ENCODE data around the gene C11orf98. TPM values are rescaled to one million over a fixed set of nuclear protein-coding genes. Genes with fewer than 3 reads are reported as not detected.

Gene C11orf98
- total and polyA plus RNA-seq, 2 of the 13 experiments (the other 11 are each of a cell fraction or from before 2014, with no cell fraction given): 30.4 to 91.8 TPM

GRCh38 chr11:62671608-62672389 lies 6.8 kb upstream of the C11orf98 start, which contains the start of the genes LBHD1 and UQCC3 (continued):
- peak; percentile 90 for TF ChIP-seq ARNT2 (CRISPR knock-in tag; IDR thresholded peaks at IDR 0.05; ENCODE audit: low read depth)
- 0 out of 2 replicates have a peak, but pooled peaks have one; percentile 36 for TF ChIP-seq ZFP36L1 (CRISPR knock-in tag; IDR thresholded peaks at IDR 0.05)
- TF ChIP-seq ZNF234 (CRISPR knock-in tag; conservative IDR thresholded peaks at IDR 0.05): no peak
- TF ChIP-seq TSC22D2 (CRISPR knock-in tag; IDR thresholded peaks at IDR 0.05; ENCODE audit: borderline replicate concordance): peak; percentile 34; the same call in 1 of the 2 replicates
- TF ChIP-seq ZSCAN5A (CRISPR knock-in tag; IDR thresholded peaks at IDR 0.05; ENCODE audit: borderline replicate concordance): peak; percentile 56; the same call in 1 of the 2 replicates
- peak; percentile 94 for TF ChIP-seq UBTF (CRISPR knock-in tag; IDR thresholded peaks at IDR 0.05)
- no peak for TF ChIP-seq ZNF816 (CRISPR knock-in tag; IDR thresholded peaks at IDR 0.05; ENCODE audit: borderline replicate concordance)
- 0 out of 2 replicates have a peak, but pooled peaks have one; percentile 34 for TF ChIP-seq RFXAP (CRISPR knock-in tag; IDR thresholded peaks at IDR 0.05; ENCODE audit: borderline replicate concordance)
- TF ChIP-seq FOXO1 (CRISPR knock-in tag; IDR thresholded peaks at IDR 0.05): peak; percentile 2; the same call in 1 of the 2 replicates
- TF ChIP-seq MAFF (IDR thresholded peaks at IDR 0.05; ENCODE audit: low read depth, low read length): peak; percentile 39; the same call in 1 of the 2 replicates
- TF ChIP-seq ZNF546 (CRISPR knock-in tag; conservative IDR thresholded peaks at IDR 0.05): no peak
- TF ChIP-seq TBX2 (CRISPR knock-in tag; IDR thresholded peaks at IDR 0.05; ENCODE audit: borderline replicate concordance): peak; percentile 47
- TF ChIP-seq ZNF136 (CRISPR knock-in tag; IDR thresholded peaks at IDR 0.05; ENCODE audit: low read depth): no peak
- no peak for TF ChIP-seq ZSCAN12 (CRISPR knock-in tag; IDR thresholded peaks at IDR 0.05)
- TF ChIP-seq ZNF503 (CRISPR knock-in tag; IDR thresholded peaks at IDR 0.05): no peak
- no peak for TF ChIP-seq MLX (CRISPR knock-in tag; IDR thresholded peaks at IDR 0.05)
- no peak for TF ChIP-seq MIER2 (CRISPR knock-in tag; IDR thresholded peaks at IDR 0.05)
- TF ChIP-seq ZNF446 (CRISPR knock-in tag; IDR thresholded peaks at IDR 0.05): peak; percentile 83; the same call in 1 of the 2 replicates
- TF ChIP-seq ZBTB21 (CRISPR knock-in tag; IDR thresholded peaks at IDR 0.05): no peak
- 0 out of 2 replicates have a peak, but pooled peaks have one; percentile 43 for TF ChIP-seq CSRNP1 (CRISPR knock-in tag; IDR thresholded peaks at IDR 0.05)
- TF ChIP-seq SOX5 (CRISPR knock-in tag; IDR thresholded peaks at IDR 0.05; ENCODE audit: borderline replicate concordance): no peak

Measured in HepG2 (cell line).